Pulmonary artery endothelial cell (primary cell): ENCODE results near the gene MYRIP. TPM values are rescaled to one million over a fixed set of nuclear protein-coding genes. Genes with fewer than 3 reads are reported as not detected.

ENCODE experiments used
- DNase-seq: peaks from one replicate; pipeline ENCODE4 v3.0.0-alpha.2; 2011; ENCODE audit warnings: low read depth, low spot score
- total RNA-seq: library from RNA; depleted of rRNA; stranded (reverse); fragments of >200 nt; gene quantifications from 2 replicates; pipeline ENCODE4 v1.2.3, GENCODE V29; 2014

MYRIP gene
- total RNA-seq, 1 donor from 2014 or later: 22.4 TPM

DNA sequence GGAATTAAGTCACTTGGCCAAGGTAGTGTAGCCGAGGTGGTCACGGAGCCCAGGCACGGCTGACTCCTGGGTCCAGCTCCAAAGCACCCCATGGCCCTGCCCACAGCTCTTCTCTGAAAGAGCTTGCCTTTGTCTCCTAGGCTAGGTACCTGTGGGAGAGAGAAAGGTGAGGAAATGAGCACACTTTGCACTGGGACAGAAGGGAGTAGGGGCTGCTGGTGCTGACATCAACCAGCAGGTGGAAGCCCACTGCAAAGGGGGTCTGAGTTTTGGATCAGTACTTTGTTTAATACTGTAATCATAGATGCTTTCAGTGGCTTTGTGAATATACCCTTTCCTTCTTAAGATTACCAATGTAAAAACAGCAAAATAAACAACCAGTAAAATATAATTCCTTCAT, 371.8 kb downstream of the MYRIP start:
- no peak for DNase-seq

DNA sequence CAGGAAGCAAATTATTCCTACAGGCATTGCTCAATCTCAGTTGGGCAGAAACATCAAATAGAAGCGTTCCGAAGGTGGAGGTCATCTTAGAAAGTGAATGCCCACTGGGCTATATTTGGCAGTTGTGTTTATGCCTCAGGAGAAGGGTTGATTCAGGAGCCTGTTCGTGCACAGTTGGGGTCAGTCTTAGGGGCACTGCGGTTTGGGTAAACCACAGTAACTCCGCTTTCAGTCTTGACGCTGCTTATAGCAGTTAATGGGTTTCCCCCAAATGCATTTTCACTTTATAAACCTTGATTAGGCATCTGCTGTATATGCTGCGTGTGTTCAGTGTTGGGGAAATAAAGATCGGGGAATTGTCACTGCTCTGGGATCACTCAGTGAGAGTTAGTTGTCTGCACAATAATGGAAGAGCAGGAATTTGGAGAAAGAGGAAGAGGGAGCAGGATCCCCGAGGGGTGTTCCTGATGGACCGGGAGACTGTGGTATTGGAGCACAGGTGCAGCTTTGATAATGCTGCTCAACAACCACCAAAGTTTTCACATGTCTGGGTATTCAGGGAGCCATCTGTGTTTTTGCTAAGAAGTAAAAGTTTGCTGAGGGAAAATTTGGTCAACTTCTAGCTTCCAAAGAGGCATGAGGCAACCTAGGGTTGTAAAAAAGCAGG, 375.8 kb downstream of the MYRIP start:
- no peak for DNase-seq

DNA sequence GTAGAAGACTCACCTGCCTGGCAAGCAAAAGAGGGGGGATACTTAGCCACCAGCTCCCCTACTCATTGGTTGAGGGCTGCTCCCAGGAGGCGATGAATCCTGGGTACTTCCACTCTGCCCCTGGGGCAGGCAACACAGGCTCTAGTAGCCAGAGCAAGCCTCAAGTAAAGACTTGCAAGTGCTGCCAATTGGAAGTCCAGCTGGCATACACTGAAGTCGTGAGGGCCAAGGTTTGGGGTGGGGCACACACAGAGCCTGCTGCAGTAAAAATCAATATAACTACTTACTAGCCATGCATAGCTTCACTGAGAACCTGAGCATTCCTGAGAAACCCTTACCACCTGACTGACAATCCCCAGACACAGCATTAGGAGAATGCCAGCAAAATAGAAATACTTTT, 377.1 kb downstream of the MYRIP start:
- no peak for DNase-seq

DNA sequence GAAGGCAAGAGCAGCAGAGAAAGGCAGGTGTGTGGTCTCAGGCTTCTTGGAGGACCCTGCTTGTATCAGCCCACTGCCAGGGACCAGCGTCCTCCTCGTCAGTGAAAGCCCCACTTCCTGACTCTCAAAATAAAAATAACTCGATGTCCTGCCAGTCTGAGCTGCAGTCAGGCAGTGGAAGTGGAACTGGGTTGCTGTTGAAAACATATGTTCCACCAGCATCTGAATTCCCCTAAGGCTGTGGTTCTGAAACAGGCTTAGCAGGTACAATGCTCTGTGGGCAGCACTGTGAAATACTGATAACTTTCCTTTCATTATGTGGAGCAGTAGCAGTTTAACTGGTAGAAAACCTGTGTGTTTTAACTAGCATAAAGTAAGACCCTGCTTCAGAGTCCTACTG, 378.5 kb downstream of the MYRIP start:
- no peak for DNase-seq

DNA sequence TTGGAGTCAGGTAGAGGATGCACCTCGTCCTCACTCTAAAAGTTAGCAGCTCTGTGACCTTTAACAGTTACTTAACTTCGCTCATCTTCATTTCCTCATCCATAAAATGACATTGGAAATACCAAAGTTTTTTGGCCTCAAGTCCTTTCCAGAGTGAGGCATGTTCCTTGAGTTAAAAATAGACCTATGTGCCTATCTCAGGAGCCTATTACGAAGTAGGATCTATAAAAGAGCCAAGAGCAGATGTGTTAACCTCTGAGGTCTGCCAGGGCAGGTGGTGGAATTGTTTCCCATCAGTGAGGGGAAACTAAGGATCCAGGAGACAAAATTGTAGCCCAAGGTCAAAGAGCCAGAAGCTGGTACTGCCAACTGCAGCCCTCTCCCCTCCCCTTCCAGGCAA, 379.7 kb downstream of the MYRIP start:
- no peak for DNase-seq

DNA sequence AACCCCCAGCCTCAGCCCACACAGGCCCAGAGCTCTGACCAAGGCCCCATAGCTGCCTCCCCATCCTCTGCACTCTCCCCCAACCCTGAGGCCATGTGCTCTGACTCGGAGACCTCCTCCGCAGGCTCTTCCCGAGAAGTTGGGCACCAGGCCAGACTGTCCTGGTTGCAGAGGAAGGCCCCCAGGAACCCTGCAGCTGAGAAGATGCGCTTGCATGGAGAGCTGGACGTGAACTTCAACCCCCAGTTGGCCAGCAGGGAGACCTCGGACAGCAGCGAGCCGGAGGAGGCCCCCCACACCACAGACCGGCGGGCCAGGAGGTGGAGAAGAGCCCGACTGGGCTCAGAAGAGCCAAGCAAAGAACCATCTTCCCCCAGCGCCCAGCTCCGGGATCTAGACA, 380.6 kb downstream of the MYRIP start:
- DNase-seq: no peak

DNA sequence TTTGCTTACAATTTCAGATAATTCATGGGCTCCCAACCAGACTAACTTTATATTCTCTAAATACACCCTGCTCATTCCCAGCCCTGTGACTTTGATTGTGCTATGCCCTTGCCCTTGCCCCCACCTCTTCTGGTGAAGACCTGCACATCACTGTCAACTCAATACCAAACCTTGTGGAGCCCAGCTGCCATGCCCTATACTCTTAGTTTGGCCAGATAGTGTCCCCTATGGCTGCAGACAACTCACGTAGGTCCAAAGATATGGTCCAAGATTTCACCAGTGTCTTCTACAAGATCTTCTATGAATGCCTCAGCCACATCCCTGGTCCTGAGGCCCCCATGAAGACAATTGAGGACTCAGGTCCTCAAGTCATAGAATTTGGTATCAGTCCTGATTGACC, 381.8 kb downstream of the MYRIP start:
- no peak for DNase-seq

DNA sequence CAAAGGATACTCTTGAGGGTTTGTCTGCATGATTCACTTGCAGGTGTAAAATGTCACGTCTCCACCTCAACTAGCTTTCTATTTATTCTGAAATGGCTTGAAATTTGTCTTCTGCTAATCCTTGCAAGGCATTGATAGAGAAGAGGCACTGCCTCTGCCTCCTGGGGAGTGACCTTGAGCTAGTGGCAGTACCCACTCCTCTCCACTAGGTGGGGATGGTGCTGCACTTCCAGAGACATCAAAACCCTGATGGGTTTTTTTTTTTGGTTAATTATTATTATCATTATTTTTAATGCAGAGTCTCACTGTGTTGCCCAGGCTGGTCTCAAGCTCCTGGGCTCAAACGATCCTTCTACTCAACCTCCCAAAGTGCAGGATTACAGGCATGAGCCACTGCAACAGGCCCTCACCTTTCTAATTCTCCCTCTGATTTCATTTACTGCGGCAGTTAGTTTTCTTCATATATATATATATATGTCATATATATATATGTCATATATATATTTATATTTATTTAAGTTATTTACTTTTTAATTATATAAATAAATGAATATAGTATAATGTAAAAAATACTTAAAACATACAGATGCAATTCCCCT, 382.5 kb downstream of the MYRIP start:
- DNase-seq: no peak

DNA sequence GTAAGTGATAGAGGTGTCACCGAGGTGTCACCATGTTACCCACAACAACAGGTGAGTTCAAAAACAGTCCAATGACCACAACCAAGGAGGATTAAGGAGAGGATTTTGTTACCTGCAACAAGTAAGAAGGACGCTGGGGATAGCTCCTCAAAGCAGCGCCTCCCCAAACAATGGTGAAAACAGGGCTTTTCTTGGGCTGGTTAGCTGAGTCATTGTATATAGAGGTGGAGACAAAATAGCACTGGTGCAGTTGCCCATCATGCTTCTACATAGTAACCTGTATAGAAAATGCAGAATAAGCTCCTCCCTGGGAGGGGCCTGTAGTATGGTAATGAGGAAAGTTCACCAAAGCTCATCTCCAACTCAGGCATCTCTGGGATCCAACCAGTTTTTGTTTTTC, 383.2 kb downstream of the MYRIP start:
- DNase-seq: no peak

DNA sequence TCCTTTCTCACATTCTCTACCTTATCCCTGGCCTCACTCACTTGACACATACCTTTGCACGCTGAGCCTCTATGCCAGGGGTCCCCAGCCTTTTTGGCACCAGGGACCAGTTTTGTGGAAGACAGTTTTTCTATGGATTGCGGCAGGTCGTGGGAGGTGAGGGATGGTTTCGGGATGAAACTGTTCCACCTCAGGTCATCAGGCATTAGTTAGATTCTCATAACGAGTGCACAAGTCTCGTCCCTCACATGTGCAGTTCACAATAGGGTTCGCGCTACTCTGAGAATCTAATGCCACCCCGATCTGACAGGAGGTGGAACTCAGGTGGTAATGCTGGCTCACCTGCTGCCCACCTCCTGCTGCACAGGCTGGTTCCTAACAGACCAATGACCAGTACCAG, 387.6 kb downstream of the MYRIP start:
- no peak for DNase-seq

DNA sequence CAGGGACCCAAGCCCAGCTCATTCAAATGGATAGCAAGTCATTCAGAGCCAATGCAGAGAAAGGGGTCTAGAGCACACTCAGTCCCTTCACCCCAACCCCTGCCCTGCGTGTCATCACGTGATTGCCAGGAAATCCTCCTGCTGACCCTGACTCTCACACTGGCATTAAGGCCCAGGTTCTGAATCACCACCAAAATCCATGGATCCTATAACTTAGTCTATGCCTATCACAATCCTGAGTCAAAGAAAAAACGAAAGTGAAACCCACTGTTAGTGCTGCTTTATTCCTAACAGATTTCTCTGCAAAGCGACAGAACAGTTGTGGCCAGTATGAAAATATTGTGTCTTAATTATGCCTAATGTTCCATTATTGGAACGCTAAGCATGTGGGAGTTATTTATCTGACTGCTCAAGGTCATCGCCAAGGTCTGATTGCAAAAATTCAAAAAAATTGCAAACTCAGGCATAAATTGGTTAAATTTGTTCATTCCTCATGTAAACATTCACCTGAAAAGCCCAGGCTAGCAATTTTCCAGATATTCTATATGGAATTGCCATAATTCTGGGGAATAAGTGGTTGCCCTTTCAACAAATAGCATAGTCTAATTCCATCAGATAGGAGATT, 391.4 kb downstream of the MYRIP start:
- DNase-seq: no peak

DNA sequence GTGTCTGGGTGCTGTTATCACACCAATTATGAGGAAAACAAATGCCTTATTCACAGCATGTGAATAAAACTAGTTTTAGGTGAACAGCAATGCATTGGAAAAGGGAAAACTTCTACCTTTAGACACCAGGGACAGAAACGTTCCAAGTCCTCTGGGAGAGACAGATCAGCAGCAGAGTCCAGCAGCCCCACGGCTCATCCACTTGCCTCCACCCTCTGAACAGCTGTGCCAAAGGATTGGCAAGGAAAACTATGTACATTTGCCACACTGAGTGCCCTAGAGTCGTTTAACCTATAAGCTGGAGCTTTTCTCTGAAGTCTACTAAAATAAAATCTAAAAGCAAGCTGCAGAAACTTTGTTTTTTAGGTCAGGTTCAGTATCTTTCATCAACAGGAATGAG, 392.4 kb downstream of the MYRIP start:
- no peak for DNase-seq

DNA sequence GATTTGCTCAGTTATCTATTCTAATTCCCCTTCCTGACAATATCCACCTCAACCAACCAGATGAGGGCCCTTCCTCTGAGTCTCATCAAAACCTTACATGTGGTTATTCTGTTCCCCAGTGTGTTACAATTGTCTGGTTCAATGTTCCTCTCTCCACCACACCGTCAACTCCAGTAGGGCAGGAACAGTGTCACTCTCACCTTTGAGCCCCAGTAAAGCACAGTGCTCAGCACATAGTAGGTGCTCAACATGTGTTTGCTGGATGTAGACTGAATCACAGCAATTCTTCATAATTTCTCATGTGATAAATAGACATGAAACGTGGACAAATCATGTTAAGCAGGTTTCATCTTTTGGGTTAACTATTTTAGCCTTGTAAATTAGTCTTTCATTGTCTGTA, 397.1 kb downstream of the MYRIP start:
- no peak for DNase-seq

DNA sequence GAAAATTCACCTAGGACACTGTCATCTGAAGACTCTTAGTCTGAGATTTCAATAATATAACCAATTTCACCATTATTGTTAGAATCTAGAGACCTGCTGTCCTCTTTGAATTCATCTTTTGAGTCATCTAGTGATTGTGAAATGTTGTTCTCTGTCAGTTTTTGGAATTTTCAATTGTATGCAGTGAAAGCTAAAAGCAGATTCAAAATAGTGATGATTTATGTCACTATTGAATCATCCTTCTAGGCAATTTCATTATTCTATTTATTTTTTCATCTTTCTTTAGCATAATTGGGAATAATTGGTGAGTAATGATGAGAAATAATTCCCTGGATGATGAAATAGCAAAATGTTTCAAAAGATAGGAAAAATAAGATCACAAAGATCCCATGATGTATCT, 398.4 kb downstream of the MYRIP start:
- no peak for DNase-seq

DNA sequence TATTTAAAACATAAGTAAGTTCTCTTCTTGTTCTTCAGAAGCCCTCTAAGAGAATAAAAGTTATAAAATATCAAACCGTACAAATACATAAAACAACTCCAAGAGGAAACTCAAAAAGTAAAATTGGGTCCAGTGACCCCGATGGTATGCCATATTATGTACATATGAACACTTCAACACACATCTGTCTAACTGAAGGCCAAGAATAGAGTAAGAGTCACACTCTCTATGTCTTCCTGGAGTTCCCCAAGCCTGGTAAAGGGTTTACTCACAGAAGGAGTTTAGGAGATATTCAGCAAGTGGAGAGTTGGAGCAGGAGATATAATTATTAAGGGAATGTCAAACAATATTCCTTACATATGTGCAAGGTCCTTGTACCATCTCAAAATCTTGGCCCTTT, 398.8 kb downstream of the MYRIP start:
- no peak for DNase-seq

DNA sequence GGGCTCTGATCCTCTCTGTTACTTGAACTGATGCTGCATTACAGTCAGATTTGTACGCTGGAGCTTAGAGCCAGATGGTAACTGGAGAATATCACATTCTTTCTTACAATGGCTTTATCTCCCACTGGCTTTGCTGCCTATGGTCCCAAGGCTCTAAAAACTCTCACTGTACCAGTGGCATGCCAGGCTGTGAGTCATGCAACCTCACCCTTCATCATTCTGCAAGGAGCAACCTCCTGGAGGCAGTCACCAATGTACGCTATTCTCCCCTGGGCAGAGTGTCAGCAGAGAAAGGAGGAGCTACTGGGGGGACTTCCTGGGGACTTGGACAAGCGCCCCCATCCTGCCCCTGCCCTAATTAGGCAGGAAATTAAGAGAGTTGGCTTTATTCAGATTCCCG, 402.2 kb downstream of the MYRIP start:
- DNase-seq: no peak

DNA sequence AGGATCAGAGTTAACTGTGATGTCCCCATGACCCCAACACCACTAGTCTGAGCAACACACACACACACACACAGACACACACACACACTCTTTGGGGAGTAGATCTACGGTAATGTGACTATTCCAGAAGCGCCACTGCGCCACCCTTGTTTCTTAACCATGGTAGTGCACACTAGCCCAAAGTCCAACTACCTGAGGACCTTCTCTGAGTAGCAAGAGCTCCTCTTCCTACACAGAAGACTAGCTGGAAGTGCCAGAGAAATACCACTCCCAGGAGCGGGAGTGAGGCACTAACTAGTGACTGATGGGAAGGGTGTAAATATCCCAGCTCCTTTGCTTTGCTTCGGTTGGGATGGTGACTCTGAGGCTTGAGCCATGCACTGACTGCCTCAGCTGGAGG, 404.1 kb downstream of the MYRIP start:
- no peak for DNase-seq

DNA sequence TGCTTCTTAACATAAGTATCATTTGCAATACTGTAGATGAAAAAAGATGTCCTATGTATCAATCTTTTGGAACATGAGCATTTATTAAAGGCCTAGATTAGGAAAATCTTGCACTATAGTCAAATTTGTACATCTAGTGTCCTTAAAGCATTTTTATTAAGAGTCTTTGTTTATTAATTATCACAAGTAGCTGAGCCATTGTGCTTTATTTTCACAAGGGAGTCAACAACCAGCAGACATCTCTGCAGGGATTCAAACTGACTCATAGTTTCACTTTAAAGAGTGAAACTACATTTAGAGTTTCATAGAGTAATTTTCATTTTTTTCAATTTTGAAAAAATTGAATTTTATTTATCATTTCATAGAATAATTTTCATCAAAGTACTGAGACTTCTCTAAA, 405.6 kb downstream of the MYRIP start:
- no peak for DNase-seq

DNA sequence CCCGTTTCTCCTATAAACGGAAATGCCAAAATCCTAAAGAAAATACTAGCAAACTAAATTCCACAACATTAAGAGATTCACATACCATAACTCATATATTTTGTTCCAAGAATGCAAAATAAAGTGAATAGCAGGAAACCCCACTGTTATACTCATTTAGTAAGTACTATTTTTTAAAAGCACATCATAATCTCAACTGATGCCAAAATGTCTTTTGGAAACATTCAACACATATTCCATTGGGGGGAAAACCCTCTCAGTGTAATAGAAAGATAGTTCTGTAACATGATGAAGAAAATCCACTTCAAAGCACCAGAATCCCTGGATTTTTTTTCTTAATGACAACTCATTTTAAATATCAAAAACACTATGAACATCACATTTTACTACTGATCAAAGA, 407.1 kb downstream of the MYRIP start:
- DNase-seq: no peak

DNA sequence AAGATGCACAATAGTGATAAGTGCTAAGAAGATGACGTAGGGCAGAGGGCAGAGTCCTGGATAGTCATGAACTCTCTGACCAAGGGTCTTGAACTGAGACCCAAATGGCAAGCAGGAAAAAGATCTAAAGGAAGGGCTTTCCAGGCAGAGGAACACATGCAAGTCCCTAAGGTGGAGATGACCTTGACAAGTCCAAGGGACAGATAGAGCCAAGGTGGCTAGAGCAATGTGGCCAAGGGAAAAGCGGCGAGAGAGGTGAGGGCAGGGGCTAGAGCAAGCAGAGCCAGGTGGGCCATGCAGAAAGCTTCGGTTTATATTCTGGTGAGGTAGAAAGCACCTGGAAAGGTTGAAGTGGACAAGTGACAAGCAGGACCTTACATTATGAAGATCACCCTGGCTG, 414.4 kb downstream of the MYRIP start:
- no peak for DNase-seq

DNA sequence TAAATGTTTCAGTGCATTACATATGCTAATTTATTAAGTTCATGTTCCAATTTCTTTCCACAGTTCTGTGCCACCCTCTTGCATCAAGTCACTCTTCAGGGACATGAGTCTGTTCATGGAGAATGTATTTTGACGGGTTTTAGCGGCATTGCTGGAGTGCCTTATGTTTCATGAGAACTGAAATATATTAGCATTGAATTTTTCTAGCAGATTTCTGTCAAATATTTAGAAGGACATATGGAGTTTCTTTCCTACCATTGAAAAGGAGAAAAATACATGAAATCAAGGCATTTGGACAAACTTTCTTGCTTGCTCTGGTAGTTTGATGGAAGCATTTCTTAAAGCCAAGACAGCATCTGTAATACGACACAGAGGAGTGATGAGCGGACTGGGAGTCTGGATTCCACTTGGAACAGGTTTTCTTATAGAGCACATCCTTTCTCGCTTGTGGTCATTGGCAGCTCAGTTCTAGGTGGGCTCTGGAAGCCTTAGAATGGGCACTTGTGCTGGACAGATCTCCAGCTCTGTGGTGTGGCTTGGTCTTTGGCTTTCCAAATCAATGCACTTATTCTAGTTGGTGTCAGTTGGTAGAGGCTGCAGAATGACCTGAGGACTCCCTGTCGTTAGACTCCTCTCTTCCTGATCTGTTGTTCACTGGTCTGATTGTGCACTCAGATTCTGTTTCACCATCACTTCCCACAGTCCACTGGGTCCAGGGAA, 415.5 kb downstream of the MYRIP start:
- DNase-seq: no peak

DNA sequence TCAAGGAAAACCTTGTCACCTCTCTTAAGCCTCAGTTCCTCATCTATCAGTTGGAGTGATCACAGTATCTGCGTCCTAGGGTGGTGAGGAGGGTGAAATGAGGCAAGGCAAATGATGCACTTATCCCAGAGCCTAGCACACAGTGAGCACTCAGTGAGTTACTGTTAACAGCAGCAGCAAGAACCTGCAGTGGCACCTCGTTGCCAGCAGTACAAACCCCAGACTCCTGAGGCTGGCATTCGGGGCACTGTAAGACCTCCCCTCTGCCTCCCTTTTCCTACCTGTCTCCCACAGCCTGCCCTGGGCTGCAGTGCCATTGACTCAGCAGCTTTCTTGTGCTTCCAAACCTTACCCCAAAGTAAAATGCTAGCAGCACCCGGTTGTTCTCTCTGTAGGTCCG, 417.2 kb downstream of the MYRIP start:
- DNase-seq: no peak
